ENCODE results near the gene FOCAD.

- no peak for TF ChIP-seq POLR2A (IDR thresholded peaks at IDR 0.05)
- TF ChIP-seq CTCF (IDR thresholded peaks at IDR 0.05): no peak
- no peak for TF ChIP-seq POLR2AphosphoS5 (IDR thresholded peaks at IDR 0.05)
- no peak for TF ChIP-seq EP300 (IDR thresholded peaks at IDR 0.05)
Observed at GRCh38 chr9:20898885-20899554, 215.0 kb downstream of the FOCAD start.
